ENCODE measurements around the gene IL6. TPM values are rescaled to one million over a fixed set of nuclear protein-coding genes. Genes with fewer than 3 reads are reported as not detected.
A peak's percentile ranks its signal among the peaks of the same experiment; 100 is the strongest.
"Not testable (repeated sequence)": the region's sequence is repeated elsewhere in the genome, so short reads cannot be mapped to it uniquely, and the experiment has no call there.

IL6 gene
- polyA plus RNA-seq (2011; rRNA removed) (12.7 and 18.4 TPM in 2 replicates), polyA minus RNA-seq (2011; rRNA and poly(A)+ RNA removed) (11.2 and 14.8 TPM in 2 replicates)

DNA sequence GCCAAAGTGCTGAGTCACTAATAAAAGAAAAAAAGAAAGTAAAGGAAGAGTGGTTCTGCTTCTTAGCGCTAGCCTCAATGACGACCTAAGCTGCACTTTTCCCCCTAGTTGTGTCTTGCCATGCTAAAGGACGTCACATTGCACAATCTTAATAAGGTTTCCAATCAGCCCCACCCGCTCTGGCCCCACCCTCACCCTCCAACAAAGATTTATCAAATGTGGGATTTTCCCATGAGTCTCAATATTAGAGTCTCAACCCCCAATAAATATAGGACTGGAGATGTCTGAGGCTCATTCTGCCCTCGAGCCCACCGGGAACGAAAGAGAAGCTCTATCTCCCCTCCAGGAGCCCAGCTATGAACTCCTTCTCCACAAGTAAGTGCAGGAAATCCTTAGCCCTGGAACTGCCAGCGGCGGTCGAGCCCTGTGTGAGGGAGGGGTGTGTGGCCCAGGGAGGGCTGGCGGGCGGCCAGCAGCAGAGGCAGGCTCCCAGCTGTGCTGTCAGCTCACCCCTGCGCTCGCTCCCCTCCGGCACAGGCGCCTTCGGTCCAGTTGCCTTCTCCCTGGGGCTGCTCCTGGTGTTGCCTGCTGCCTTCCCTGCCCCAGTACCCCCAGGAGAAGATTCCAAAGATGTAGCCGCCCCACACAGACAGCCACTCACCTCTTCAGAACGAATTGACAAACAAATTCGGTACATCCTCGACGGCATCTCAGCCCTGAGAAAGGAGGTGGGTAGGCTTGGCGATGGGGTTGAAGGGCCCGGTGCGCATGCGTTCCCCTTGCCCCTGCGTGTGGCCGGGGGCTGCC, at the start of gene IL6:
Gene IL6, plus strand, starts transcription at position 294 of the 807 bp plus-strand sequence. Its CDS starts 63 bp downstream, at position 357.
- peak; percentile 83 for DNase-seq (ENCODE audit: low read depth, low spot score)
- POLR2A ChIA-PET: interaction anchor here (0.7 to 1.7 kb wide), 16 partner anchors 9 to 179 kb away, joined by 3 to 16 read pairs (median 4); no protein-coding TSS in a partner anchor

DNA sequence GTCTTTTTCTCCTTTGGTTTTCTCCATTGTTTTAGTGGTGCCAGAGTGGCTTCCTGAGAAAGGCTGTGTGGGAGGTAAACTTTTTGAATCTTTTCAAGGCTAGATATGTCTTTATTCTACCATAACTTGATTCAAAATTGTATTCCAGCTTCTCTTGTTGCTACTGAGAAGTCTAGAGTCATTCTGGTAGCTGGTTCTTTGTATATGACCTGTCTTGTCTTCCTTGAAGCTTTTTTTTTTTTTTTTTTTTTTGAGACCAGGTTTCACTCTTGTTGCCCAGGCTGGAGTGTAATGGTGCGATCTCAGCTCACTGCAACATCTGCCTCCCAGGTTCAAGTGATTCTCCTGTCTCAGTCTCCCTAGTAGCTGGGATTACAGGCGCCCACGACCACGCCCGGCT, 49.7 kb upstream of the IL6 start:
- H3K27ac ChIP-seq (ENCODE audit: low read depth, low read length); CTCF ChIA-PET; DNase-seq (ENCODE audit: low read depth, low spot score); H3K9me3 ChIP-seq (ENCODE audit: control insufficient read depth, insufficient read depth, low read length); POLR2A ChIA-PET; H3K4me3 ChIP-seq (ENCODE audit: low read depth, low read length); H3K27me3 ChIP-seq (ENCODE audit: control insufficient read depth, insufficient read depth, low read length): not testable (repeated sequence)

More for the DNA sequence above, at the start of gene IL6:
- peak within 1 kb of the TSS; percentile 97 for H3K27ac ChIP-seq (ENCODE audit: low read depth, low read length)
- CTCF ChIA-PET: interaction anchor here (0.6 to 8.0 kb wide), 17 partner anchors 9 to 328 kb away, joined by 3 to 174 read pairs (median 5); no protein-coding TSS in a partner anchor
- TF ChIP-seq, protein P1, sequence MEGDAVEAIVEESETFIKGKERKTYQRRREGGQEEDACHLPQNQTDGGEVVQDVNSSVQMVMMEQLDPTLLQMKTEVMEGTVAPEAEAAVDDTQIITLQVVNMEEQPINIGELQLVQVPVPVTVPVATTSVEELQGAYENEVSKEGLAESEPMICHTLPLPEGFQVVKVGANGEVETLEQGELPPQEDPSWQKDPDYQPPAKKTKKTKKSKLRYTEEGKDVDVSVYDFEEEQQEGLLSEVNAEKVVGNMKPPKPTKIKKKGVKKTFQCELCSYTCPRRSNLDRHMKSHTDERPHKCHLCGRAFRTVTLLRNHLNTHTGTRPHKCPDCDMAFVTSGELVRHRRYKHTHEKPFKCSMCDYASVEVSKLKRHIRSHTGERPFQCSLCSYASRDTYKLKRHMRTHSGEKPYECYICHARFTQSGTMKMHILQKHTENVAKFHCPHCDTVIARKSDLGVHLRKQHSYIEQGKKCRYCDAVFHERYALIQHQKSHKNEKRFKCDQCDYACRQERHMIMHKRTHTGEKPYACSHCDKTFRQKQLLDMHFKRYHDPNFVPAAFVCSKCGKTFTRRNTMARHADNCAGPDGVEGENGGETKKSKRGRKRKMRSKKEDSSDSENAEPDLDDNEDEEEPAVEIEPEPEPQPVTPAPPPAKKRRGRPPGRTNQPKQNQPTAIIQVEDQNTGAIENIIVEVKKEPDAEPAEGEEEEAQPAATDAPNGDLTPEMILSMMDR (IDR thresholded peaks at IDR 0.05; ENCODE audit: low read depth, low read length): no peak
- H3K4me3 ChIP-seq (ENCODE audit: low read depth, low read length): peak within 1 kb of the TSS; percentile 76
- no peaks in the 10 kb centered on the region for H3K27me3 ChIP-seq (ENCODE audit: control insufficient read depth, insufficient read depth, low read length)
- H3K9me3 ChIP-seq (ENCODE audit: control insufficient read depth, insufficient read depth, low read length): no peaks in the 10 kb centered on the region; the same call in 1 of the 2 replicates

DNA sequence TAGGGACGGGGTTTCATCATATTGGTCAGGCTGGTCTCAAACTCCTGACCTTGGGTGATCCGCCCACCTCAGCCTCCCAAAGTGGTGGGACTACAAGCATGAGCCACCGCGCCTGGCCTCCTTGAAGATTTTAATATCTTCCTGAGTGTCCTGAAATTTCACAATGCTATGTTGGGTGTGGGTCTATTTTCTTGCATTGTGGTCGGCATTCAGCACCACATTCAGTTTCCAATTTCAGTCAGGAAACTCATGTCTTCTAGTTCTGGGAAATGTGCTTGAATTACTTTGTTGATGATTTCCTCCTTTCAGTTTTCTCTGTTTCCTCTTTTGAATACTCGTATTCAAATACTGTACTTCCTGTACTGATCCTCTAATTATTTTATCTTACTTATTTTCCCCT, 49.3 kb upstream of the IL6 start:
- ChIA-PET CTCF (no interaction called here), POLR2A (no interaction called here)
- Histone ChIP-seq H3K9me3 (ENCODE audit: control insufficient read depth, insufficient read depth, low read length) (no peaks in the 10 kb centered on the region), H3K27me3 (ENCODE audit: control insufficient read depth, insufficient read depth, low read length) (no peaks in the 10 kb centered on the region), H3K4me3 (ENCODE audit: low read depth, low read length) (no peak overlapping the region), H3K27ac (ENCODE audit: low read depth, low read length) (no peak overlapping the region)
- TF ChIP-seq, protein P1 (IDR thresholded peaks at IDR 0.05; ENCODE audit: low read depth, low read length): no peak
- DNase-seq (ENCODE audit: low read depth, low spot score): no peak

- no peak overlapping the region for H3K4me3 ChIP-seq (ENCODE audit: low read depth, low read length)
- CTCF ChIA-PET: interaction anchor here (1.6 kb wide), 1 partner anchor 374 kb away, joined by 4 read pairs; no protein-coding TSS in a partner anchor
- TF ChIP-seq, protein P1 (IDR thresholded peaks at IDR 0.05; ENCODE audit: low read depth, low read length): no peak
- no peak overlapping the region for H3K27ac ChIP-seq (ENCODE audit: low read depth, low read length)
- H3K27me3 ChIP-seq (ENCODE audit: control insufficient read depth, insufficient read depth, low read length): no peaks in the 10 kb centered on the region
- no peaks in the 10 kb centered on the region for H3K9me3 ChIP-seq (ENCODE audit: control insufficient read depth, insufficient read depth, low read length)
- no peak for DNase-seq (ENCODE audit: low read depth, low spot score)
- POLR2A ChIA-PET: no interaction called here
Measured at GRCh38 chr7:22680482-22680911, 46.5 kb upstream of the IL6 start.

- H3K9me3 ChIP-seq (ENCODE audit: control insufficient read depth, insufficient read depth, low read length): no peaks in the 10 kb centered on the region
- CTCF ChIA-PET: interaction anchor here (1.6 kb wide), 1 partner anchor 374 kb away, joined by 4 read pairs; no protein-coding TSS in a partner anchor
- no peak for DNase-seq (ENCODE audit: low read depth, low spot score)
- no peaks in the 10 kb centered on the region for H3K27me3 ChIP-seq (ENCODE audit: control insufficient read depth, insufficient read depth, low read length)
- TF ChIP-seq, protein P1 (IDR thresholded peaks at IDR 0.05; ENCODE audit: low read depth, low read length): no peak
- POLR2A ChIA-PET: no interaction called here
- no peak overlapping the region for H3K4me3 ChIP-seq (ENCODE audit: low read depth, low read length)
- H3K27ac ChIP-seq (ENCODE audit: low read depth, low read length): no peak overlapping the region
Measured at GRCh38 chr7:22681312-22681711, 45.7 kb upstream of the IL6 start.

Measured in AG04450 (cell line).